Dermis microvascular lymphatic vessel endothelial cell (primary cell): ENCODE measurements around the gene PSMB4. TPM values are rescaled to one million over a fixed set of nuclear protein-coding genes. Genes with fewer than 3 reads are reported as not detected.
"Not testable (repeated sequence)": the region's sequence is repeated elsewhere in the genome, so short reads cannot be mapped to it uniquely, and the experiment has no call there.

Source experiments
- DNase-seq, 2 donors: peaks; one replicate each; pipeline versions ENCODE4 v3.0.0 to v3.0.0-alpha.2; 2010; ENCODE audit warnings: low read depth in 2 of 2
- total RNA-seq: library from RNA; depleted of rRNA; stranded (reverse); fragments of >200 nt; gene quantifications from 2 replicates; pipeline ENCODE4 v1.2.1, GENCODE V29; 2014

PSMB4 gene
- total RNA-seq, 1 donor from 2014 or later, result 435 TPM

DNA sequence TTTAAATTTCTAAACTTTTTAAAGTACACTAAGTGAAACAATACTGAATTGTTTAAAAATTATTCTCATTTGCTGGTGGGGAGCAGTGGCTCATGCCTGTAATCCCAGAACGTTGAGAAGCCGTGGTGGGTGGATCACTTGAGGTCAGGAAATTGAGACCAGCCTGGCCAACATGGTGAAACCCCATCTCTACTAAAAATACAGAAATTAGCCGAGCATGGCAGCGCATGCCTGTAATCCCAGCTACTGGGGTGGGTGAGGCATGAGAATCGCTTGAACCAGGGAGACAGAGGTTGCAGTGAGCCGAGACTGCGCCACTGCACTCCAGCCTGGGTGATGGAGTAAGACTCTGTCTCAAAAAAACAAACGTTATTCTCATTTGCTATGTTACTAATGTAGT is 38.0 kb downstream of the PSMB4 start:
- DNase-seq, result not testable (repeated sequence)

DNA sequence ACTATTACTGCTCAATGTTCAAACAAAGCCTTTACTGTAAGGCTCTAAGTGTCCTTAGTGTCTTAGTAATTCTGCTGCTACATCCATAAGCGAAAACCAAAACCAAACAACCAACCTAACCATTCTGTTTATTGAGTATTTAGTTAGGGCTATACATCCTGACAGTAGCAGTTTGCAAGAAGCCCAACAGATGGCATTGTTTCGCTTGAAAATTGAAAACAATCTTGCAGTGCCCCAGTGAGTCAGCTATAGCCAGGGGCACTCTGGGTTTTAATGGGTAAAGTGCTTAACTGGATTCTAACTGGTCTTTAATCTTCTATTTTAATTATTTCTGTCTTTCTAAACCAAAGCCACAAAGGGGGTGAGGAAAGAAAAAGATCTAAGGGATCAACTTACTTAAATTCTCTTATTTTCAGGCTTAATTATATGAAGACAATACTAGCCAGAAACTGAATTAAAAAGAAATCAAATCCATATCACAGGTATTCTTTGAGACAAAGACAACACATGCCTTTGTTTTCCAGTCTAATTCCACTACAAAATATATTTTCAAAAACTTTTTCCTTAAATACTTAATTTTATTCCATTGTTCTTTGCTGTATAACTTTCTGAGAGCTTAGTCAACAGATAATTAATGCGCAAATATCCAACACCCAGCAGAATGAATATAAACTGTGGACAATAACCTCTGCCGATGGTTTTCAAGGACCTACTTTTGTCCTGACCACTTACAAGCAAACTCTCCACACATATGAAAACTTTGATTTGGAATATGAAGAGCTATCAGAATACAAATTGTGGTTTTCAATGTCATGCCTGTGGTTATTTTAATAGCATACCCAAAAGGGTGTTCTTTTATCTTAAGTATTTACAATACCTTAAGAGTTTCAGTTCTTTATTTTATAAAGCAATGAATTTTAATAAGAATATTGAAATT is 44.7 kb downstream of the PSMB4 start:
- peak; percentile 75 to 84 for DNase-seq

DNA sequence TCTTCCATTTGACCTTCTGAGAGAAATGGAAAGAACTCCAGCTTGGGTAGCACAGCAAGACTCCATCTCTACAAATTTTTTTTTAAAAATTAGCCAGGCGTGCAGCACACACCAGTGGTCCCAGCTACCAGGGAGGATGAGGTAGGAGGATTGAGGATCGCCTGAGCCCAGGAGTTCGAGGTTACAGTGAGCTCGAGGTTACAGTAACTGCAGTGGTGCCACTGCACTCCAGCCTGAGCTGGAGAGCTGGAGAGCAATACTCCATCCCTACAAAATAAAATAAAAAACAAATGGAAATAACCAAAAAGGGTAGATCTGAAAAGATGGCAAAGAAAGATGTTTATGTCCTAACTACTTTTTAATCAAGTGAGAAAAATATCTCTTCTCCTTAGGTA is 45.4 kb downstream of the PSMB4 start:
- DNase-seq, result no peak

DNA sequence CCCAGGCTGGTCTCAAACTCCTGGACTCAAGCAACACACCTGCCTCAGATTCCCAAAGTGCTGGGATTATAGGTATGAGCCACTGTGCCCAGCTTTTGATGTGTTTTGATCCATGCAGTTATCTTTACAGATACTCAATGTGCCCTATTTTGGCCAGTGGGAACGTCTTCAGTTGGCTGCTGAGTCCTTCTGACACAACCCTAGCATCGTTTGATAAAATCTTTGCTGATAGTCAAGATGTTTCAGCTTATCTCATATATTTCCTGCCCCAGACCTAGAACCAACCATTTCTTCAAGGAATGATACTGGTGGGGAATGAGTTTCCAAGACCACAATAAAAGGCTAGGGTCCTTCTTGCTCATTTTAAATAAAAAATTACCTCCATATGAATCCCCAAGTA is 48.3 kb downstream of the PSMB4 start:
- DNase-seq, result no peak

Other genes starting within 250 kb of the PSMB4 start
- gene TNFAIP8L2, start 242.9 kb upstream of the PSMB4 start, total RNA-seq, result 0.13 TPM in 1 of 2 replicates, not detected in the other
- 3.2 and 3.5 TPM in 2 replicates for gene LYSMD1, start 233.7 kb upstream of the PSMB4 start, total RNA-seq
- 16.7 and 17.5 TPM in 2 replicates for gene SCNM1, start 233.4 kb upstream of the PSMB4 start, total RNA-seq
- gene TMOD4, start 223.6 kb upstream of the PSMB4 start, total RNA-seq, result 0.25 TPM in 1 of 2 replicates, not detected in the other
- gene VPS72, start 209.4 kb upstream of the PSMB4 start, total RNA-seq, result 40.8 and 42.1 TPM in 2 replicates
- gene PIP5K1A, start 201.0 kb upstream of the PSMB4 start, total RNA-seq, result 32.6 and 44.3 TPM in 2 replicates
- gene PSMD4, start 144.8 kb upstream of the PSMB4 start, total RNA-seq, result 192 and 200 TPM in 2 replicates
- gene ZNF687, start 117.3 kb upstream of the PSMB4 start, total RNA-seq, result 5.8 and 9.7 TPM in 2 replicates
- gene PI4KB, start 72.2 kb upstream of the PSMB4 start, total RNA-seq, result 29.7 and 38.1 TPM in 2 replicates
- 40.7 and 48.7 TPM in 2 replicates for gene RFX5, start 52.3 kb upstream of the PSMB4 start, total RNA-seq
- gene SELENBP1, start 26.9 kb upstream of the PSMB4 start, total RNA-seq, result 0.13 and 0.25 TPM in 2 replicates
- gene POGZ, start 59.9 kb downstream of the PSMB4 start, total RNA-seq, result 8.7 and 18.0 TPM in 2 replicates
- 0.13 TPM in 2 replicates for gene CGN, start 111.8 kb downstream of the PSMB4 start, total RNA-seq
- 3.9 TPM in 2 replicates for gene TUFT1, start 140.7 kb downstream of the PSMB4 start, total RNA-seq
- 12.6 and 12.8 TPM in 2 replicates for gene SNX27, start 212.5 kb downstream of the PSMB4 start, total RNA-seq